ENCODE data around the gene ST3GAL3. TPM values are rescaled to one million over a fixed set of nuclear protein-coding genes. Genes with fewer than 3 reads are reported as not detected.
"Not testable (repeated sequence)": the region's sequence is repeated elsewhere in the genome, so short reads cannot be mapped to it uniquely, and the experiment has no call there.

ST3GAL3 gene
- total RNA-seq, 1 donor from 2014 or later: 18.7 TPM

DNA sequence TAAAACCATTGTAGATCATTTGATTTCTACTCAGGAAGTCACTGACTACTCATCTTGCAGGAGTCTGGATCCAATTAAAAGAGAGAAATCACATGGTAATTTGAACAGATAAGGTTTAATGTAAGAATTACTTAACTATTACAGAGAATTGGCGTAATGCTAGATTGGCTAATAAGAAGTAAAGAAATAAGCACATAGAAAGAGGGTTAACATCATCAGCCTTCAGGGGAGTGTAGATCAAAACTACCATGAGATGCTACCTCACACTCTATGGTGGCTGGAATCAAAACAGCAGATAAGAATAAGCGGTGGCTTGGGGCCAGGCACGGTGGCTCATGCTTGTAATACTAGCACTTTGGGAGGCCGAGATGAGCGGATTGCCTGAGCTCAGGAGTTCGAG, 11.7 kb downstream of the ST3GAL3 start:
- no peak for DNase-seq (ENCODE audit: extremely low spot score in 2 of 2)
- Histone ChIP-seq H3K27ac (peak overlapping the region; percentile 27), H3K27me3 (no peaks in the 10 kb centered on the region), H3K9me3 (no peaks in the 10 kb centered on the region), H3K4me1 (peaks cover 18% of the 10 kb centered on the region), H3K4me3 (no peak overlapping the region), H3K36me3 (no peaks in the 10 kb centered on the region)
- intact Hi-C loops (cut with DNase I): no loop called here
- TF ChIP-seq CTCF (IDR thresholded peaks at IDR 0.05) (no peak), POLR2AphosphoS5 (IDR thresholded peaks at IDR 0.05; ENCODE audit: insufficient read depth in 1 of 2, low read depth in 1 of 2) (no peak), POLR2A (IDR thresholded peaks at IDR 0.05) (no peak)

DNA sequence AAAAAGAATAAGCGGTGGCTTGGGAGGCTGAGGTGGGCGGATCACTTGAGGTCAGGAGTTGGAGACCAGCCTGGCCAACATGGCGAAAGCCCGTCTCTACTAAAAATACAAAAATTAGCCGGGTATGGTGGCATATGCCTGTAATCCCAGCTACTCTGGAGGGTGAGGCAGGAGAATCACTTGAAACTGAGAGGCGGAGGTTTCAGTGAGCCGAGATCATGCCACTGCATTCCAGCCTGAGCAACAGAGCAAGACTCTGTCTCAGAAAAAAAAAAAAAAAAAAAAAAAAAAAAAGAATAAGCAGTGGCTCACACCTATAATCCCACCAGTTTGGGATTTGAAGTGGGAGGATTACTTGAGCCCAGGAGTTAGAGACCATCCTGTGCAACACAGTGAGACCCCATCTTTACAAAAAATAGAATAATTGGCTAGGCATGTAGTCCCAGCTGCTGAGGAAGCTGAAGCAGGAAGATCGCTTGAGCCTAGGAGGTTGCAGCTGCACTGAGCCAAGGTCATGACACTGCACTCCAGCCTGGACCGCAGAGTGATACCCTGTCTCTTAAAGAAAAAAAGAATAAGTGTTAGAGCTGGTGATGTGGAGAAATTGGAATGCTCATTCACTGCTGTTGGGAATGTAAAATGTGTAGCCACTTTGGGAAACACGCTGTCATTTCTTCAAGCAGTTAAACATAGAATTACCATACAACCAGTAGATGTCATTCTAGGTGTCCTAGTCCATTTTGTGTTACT, 12.5 kb downstream of the ST3GAL3 start:
- peak overlapping the region; percentile 27 for H3K27ac ChIP-seq
- H3K4me3 ChIP-seq; H3K9me3 ChIP-seq; intact Hi-C loops (cut with DNase I); H3K27me3 ChIP-seq; H3K36me3 ChIP-seq; DNase-seq (ENCODE audit: extremely low spot score in 2 of 2): not testable (repeated sequence)
- H3K4me1 ChIP-seq: peaks cover 18% of the 10 kb centered on the region

GRCh38 chr1:43722810-43723209, 15.5 kb downstream of the ST3GAL3 start:
- H3K4me1 ChIP-seq: peaks cover 18% of the 10 kb centered on the region
- H3K4me3 ChIP-seq: no peak overlapping the region
- no peaks in the 10 kb centered on the region for H3K36me3 ChIP-seq
- H3K27ac ChIP-seq: no peak overlapping the region
- TF ChIP-seq CTCF (IDR thresholded peaks at IDR 0.05) (no peak), POLR2A (IDR thresholded peaks at IDR 0.05) (no peak), POLR2AphosphoS5 (IDR thresholded peaks at IDR 0.05; ENCODE audit: insufficient read depth in 1 of 2, low read depth in 1 of 2) (no peak)
- no peaks in the 10 kb centered on the region for H3K9me3 ChIP-seq
- H3K27me3 ChIP-seq: no peaks in the 10 kb centered on the region
- DNase-seq (ENCODE audit: extremely low spot score in 2 of 2): no peak
- intact Hi-C loops (cut with DNase I): no loop called here

GRCh38 chr1:43729816-43730463, 22.6 kb downstream of the ST3GAL3 start:
- no peak overlapping the region for H3K4me3 ChIP-seq
- no peaks in the 10 kb centered on the region for H3K9me3 ChIP-seq
- H3K27ac ChIP-seq: no peak overlapping the region
- no peak for TF ChIP-seq CTCF (IDR thresholded peaks at IDR 0.05)
- no peak for TF ChIP-seq POLR2AphosphoS5 (IDR thresholded peaks at IDR 0.05; ENCODE audit: insufficient read depth in 1 of 2, low read depth in 1 of 2)
- TF ChIP-seq POLR2A (IDR thresholded peaks at IDR 0.05): no peak
- intact Hi-C loops (cut with DNase I): no loop called here
- H3K27me3 ChIP-seq: no peaks in the 10 kb centered on the region
- no peaks in the 10 kb centered on the region for H3K4me1 ChIP-seq
- no peak for DNase-seq (ENCODE audit: extremely low spot score in 2 of 2)
- no peaks in the 10 kb centered on the region for H3K36me3 ChIP-seq

DNA sequence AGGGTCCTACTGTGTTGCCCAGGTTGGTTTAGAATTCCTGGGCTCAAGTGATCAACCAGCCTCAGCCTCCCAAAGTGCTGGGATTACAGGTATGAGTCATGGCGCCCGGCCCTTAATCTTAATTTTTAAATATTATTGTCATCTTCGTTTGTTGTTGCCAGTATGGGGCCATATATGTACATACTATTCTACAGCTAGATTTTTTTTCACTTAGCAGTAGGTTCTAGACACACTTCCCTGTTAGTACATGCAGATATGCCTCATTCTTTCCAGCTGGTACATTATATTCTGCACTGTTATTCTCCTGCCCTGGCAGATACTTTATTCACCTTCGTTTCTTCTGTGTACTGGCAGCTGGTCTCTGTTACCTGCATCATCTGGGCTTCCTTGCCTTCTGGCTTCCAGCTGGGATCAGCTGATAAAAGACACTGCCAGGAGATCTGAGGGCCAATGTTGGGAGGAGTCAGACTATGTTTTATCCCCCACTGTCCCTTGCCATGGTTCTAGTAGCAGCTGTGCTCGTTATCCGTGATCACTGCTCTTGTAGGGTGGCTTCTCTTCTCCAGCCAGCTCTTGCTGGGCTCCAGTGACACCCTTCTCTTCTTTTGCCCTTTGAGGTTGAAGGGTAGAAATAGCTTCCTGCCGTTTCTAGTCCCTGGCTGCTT, 24.7 kb downstream of the ST3GAL3 start:
- intact Hi-C loops (cut with DNase I): no loop called here
- Histone ChIP-seq H3K27me3 (no peaks in the 10 kb centered on the region), H3K4me1 (no peaks in the 10 kb centered on the region), H3K4me3 (no peak overlapping the region), H3K36me3 (peaks cover 0 to 5% of the 10 kb centered on the region in 2 donors), H3K27ac (no peak overlapping the region), H3K9me3 (no peaks in the 10 kb centered on the region)
- no peak for DNase-seq (ENCODE audit: extremely low spot score in 2 of 2)
- no peak for TF ChIP-seq POLR2AphosphoS5 (IDR thresholded peaks at IDR 0.05; ENCODE audit: insufficient read depth in 1 of 2, low read depth in 1 of 2)
- no peak for TF ChIP-seq POLR2A (IDR thresholded peaks at IDR 0.05)
- no peak for TF ChIP-seq CTCF (IDR thresholded peaks at IDR 0.05)

All from vagina (tissue), 2 donors.